ENCODE data around the gene NRCAM. TPM values are rescaled to one million over a fixed set of nuclear protein-coding genes. Genes with fewer than 3 reads are reported as not detected.

Gene NRCAM
- total and polyA plus RNA-seq, 8 donors, result 10.6 to 36.7 (median 16.2) TPM

- DNase-seq, result no peak
- TF ChIP-seq CTCF (IDR thresholded peaks at IDR 0.05), result no peak
- intact Hi-C loops (cut with DNase I), result no loop called here
- H3K4me3 ChIP-seq, result no peak overlapping the region
- H3K9me3 ChIP-seq, result no peaks in the 10 kb centered on the region
- H3K36me3 ChIP-seq, result no peaks in the 10 kb centered on the region
- H3K4me1 ChIP-seq, result peaks cover 0 to 7% of the 10 kb centered on the region in 2 donors
- no peak for ATAC-seq
- H3K27ac ChIP-seq, result no peak overlapping the region
- H3K27me3 ChIP-seq, result peaks cover 0 to 14% of the 10 kb centered on the region in 2 donors
Observed at GRCh38 chr7:108419961-108420908, 36.0 kb downstream of the NRCAM start.

DNA sequence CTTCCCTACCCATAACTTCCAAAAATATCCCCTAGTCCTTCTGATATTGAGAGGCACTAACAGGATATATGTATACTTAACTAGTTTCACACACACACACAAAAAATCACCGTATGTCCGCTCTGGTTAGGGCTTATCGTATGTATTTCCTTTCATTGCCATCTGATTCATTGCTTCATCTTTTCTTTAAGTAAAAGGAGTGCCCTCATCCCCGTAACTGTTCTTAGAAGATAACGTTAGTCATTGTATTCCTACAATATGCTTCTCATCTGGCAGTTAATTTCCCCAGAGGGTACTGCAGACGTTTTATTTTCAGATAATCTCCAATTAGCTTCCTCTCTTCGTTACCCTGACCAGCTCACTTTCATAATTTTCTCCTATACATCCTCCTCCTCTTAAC, 37.3 kb downstream of the NRCAM start:
- Histone ChIP-seq H3K4me3 (no peak overlapping the region), H3K27ac (no peak overlapping the region), H3K36me3 (no peaks in the 10 kb centered on the region), H3K27me3 (peaks cover 0 to 14% of the 10 kb centered on the region in 2 donors), H3K9me3 (no peaks in the 10 kb centered on the region), H3K4me1 (peaks cover 0 to 7% of the 10 kb centered on the region in 2 donors)
- DNase-seq (no peak), ATAC-seq (no peak)
- TF ChIP-seq CTCF (IDR thresholded peaks at IDR 0.05), result no peak
- intact Hi-C loops (cut with DNase I), result no loop called here

DNA sequence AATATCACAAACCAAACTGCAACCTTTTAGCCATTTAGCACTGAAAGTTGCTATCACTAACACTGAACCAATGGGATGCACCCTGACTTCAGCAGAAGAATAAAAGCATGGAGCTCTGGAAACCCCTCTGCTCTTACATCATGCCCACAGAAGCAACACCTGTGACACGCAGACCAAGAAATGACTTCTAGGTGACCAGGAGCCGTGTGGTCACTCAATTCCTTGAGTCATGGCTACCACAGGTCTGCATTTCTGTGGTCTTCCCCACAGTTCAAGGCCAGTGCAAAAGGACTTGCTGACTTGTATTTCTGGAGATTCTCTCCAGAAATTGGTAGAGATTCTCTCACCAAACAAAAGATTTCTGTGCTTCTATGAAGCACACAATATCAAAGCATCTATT, 38.3 kb downstream of the NRCAM start:
- TF ChIP-seq CTCF (IDR thresholded peaks at IDR 0.05), result no peak
- intact Hi-C loops (cut with DNase I), result no loop called here
- no peak for ATAC-seq

GRCh38 chr7:108417144-108417543, 39.1 kb downstream of the NRCAM start:
- no peak for TF ChIP-seq CTCF (IDR thresholded peaks at IDR 0.05)
- ATAC-seq (no peak), DNase-seq (no peak)
- Histone ChIP-seq H3K36me3 (no peaks in the 10 kb centered on the region), H3K9me3 (no peaks in the 10 kb centered on the region), H3K4me1 (peaks cover 0 to 7% of the 10 kb centered on the region in 2 donors), H3K4me3 (no peak overlapping the region), H3K27ac (no peak overlapping the region), H3K27me3 (peaks cover 0 to 14% of the 10 kb centered on the region in 2 donors)
- intact Hi-C loops (cut with DNase I), result no loop called here

More for the DNA sequence above, 38.3 kb downstream of the NRCAM start:
- no peak overlapping the region for H3K27ac ChIP-seq
- H3K9me3 ChIP-seq, result no peaks in the 10 kb centered on the region
- peaks cover 0 to 14% of the 10 kb centered on the region in 2 donors for H3K27me3 ChIP-seq
- H3K4me3 ChIP-seq, result no peak overlapping the region
- DNase-seq, result no peak
- peaks cover 0 to 7% of the 10 kb centered on the region in 2 donors for H3K4me1 ChIP-seq
- H3K36me3 ChIP-seq, result no peaks in the 10 kb centered on the region

- H3K9me3 ChIP-seq, result no peaks in the 10 kb centered on the region
- no peak overlapping the region for H3K27ac ChIP-seq
- ATAC-seq (no peak), DNase-seq (no peak)
- no peaks in the 10 kb centered on the region for H3K36me3 ChIP-seq
- H3K4me3 ChIP-seq, result no peak overlapping the region
- intact Hi-C loops (cut with DNase I), result no loop called here
- TF ChIP-seq CTCF (IDR thresholded peaks at IDR 0.05), result no peak
- H3K4me1 ChIP-seq, result peaks cover 0 to 7% of the 10 kb centered on the region in 2 donors
- peaks cover 0 to 14% of the 10 kb centered on the region in 2 donors for H3K27me3 ChIP-seq
Observed at GRCh38 chr7:108415821-108416536, 40.3 kb downstream of the NRCAM start.
